Stimulated activated CD4-positive, alpha-beta T cell treated with anti-CD3 and anti-CD28 coated beads, Interleukin-1b, Interleukin-23, amount 100 ng/mL, for 4 hours (primary cell): ENCODE measurements around the gene TRIM10.
"Not testable (repeated sequence)": the region's sequence is repeated elsewhere in the genome, so short reads cannot be mapped to it uniquely, and the experiment has no call there.

Source experiments
- DNase-seq, 2 donors: peaks; one replicate each; pipeline ENCODE4 v3.0.0-alpha.2; 2020; ENCODE audit warnings: low read depth in 2 of 2

TRIM10 gene

DNA sequence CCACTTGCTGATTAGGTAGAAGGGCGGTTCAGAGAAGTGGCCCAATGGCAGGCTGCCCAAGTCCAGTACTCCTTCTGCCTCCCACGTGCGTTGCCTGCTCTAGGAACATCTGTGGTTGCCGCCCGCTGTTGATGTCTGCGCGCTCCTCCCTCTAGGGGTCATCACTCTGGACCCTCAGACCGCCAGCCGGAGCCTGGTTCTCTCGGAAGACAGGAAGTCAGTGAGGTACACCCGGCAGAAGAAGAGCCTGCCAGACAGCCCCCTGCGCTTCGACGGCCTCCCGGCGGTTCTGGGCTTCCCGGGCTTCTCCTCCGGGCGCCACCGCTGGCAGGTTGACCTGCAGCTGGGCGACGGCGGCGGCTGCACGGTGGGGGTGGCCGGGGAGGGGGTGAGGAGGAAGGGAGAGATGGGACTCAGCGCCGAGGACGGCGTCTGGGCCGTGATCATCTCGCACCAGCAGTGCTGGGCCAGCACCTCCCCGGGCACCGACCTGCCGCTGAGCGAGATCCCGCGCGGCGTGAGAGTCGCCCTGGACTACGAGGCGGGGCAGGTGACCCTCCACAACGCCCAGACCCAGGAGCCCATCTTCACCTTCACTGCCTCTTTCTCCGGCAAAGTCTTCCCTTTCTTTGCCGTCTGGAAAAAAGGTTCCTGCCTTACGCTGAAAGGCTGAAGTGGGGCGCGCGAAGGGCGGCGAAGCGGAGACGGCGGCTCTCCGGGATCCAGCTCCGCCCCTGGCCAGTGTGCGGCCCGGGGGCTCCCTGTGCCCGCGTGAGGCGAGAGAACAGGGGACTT is 10.9 kb upstream of the TRIM10 start:
- no peak for DNase-seq

DNA sequence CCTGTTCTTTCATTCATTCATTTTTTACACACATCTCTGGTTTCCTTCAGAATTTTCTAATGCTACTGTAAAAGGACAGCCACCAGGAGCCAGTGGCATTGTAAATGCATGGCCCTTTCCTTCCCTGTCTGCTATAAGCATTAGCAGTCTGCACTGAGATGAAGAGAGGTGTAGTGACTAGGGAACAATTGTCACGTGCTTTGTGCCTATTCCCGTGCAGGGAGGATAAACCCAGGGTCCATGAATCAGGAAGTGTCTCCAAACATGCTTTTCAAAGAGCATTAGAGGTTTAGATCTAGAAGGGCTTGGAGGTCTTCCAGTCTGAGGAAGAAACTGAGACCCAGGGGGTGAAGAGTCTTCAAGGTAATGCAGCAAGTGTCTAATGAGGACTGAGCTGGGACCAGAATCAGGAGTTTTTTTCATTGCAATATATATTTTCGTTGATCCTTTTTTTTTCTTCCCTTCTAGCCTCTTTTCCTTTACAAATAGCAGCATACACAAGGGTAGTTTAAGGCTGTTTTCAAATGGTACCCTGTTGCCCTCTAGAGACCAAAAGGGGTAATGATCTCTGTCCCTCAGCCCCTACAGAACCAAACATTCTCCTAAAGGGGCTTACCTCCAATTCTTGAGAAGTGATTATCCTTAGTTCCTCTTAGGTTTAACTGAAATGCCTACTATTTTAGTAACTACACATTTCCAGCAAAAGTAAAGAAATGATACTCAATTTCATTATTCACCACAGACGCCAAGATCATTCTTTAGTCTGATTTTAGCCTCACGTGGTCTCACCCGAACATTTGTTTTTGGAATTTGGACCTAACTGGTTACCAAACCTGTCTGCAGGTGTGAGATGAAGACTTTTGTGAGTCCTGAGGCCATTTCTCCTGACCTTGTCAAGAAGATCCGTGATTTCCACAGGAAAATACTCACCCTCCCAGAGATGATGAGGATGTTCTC is 8.9 kb upstream of the TRIM10 start:
- peak in 1 of 2 donors; percentile 10 for DNase-seq

DNA sequence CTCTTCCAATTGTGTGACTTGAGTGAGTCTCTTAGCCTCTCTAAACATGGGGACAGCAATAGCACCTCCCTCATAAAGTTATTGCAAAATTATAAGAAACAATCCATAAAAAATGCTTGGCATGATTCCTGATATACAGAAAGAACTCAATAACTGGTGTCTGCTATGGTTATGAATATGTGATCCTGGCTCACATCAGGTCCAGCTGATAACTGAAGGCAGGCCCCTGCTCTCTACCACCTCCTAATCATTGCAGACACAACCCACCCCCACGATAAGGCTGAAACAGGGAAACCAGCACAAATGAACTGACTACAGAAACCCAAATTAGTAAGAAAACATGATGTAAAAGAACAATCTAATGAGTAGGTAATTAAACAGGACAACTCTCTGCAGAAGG is 7.7 kb upstream of the TRIM10 start:
- DNase-seq, result no peak

DNA sequence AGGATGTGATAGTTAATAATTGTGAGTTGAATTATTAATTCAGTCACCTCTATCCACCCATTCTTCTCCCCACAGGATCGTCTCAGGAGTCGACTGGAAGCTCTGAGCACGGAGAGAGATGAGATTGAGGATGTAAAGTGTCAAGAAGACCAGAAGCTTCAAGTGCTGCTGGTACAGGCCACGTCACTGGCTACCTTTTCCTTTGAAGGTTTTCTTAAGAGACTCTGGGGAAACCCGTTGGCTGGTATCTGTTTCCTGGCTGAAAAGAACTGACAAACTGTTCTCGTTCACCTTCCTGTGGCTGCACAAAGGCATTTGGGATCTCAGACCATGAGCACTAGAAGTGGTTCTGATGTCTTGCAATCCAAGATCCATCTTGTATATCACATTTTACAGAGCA is 6.1 kb upstream of the TRIM10 start:
- DNase-seq, result no peak

DNA sequence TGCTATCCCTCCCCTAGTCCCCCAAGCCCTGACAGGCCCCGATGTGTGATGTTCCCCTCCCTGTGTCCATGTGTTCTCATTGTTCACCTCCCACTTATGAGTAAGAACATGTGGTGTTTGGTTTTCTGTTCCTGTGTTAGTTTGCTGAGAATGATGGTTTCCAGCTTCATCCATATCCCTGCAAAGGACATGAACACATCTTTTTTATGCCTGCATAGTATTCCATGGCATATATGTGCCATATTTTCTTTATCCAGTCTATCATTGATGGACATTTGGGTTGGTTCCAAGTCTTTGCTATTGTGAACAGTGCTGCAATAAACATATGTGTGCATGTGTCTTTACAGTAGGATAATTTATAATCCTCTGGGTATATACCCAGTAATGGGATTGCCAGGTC is 4.2 kb upstream of the TRIM10 start:
- DNase-seq, result not testable (repeated sequence)

DNA sequence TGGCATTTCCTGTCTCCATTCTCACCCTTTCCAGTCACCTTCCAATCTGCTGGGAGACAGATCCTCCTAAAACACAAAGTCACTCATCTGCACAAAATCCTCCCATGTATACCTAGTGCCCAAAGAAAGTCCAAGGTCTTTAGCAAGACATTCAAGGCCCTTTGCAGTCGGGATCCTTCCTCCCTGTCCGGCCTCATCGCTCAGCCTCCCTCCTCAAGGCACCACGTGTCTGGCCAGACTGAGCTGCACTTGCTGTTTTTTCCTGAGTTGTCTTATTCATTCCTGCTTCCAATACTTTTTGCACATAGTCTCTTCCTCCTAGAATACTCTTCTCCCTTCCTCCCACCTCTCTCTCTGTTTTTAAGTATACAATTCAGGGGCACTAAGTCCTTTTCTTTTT is 3.7 kb upstream of the TRIM10 start:
- no peak for DNase-seq

DNA sequence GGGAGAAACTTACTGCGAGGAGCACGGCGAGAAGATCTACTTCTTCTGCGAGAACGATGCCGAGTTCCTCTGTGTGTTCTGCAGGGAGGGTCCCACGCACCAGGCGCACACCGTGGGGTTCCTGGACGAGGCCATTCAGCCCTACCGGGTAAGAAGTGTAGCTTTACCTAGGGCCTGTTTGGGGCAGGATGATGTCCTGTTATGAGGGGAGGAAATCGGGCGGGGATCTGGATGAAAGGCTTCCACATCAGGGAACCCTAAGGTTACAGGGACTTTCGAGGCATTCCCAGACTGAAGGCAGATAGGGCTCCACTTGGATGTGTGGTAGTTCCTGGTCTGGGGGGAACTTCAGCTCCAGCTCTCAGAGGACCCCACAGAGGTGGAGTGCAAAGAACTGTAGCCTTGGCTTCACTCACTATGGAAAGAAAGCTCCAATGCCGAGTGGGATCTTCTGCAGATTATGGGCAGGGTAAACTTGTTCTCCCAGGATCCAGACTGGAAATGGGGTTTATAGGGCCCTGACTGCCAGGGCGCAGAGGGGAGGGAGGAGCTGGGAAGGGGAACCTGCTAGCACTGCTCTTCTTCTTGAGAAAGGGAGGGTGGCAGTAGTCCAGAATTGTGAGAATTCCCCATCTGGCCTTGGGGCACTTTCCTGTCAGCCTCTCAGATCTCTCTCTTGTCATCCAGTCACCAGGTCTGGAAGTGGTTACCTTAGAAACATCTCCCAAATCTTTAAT is 3.1 kb upstream of the TRIM10 start:
- no peak for DNase-seq

DNA sequence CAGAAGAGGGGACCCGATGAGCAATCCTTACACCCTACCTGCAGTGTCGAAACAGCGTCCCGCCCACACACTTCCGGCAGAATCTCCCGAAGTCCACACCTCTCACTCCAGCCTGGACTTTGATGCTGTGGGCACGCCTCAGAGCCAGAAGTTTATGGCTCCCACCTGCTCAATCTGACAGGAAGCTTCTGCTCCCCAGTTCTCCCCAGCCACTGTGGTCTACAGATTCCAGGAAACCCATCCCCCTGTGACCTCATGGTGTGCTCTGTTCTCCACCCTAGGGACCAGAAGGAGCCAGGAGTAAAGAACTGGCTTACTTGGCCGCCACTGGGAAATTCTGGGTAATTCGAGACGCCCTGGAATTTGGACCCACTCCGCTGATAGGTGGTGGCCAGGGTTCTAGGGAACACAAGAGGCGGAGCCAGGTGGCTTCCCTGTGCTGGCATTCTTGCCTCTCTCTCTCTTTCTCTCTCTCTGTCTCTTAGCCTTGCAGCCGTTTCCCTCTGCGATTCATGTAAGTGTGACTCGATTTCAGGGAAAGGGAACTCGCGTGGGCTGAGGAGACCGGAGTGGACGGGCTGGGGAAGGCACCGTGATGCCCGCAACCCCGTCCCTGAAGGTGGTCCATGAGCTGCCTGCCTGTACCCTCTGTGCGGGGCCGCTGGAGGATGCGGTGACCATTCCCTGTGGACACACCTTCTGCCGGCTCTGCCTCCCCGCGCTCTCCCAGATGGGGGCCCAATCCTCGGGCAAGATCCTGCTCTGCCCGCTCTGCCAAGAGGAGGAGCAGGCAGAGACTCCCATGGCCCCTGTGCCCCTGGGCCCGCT is 2.3 kb upstream of the TRIM10 start, which contains the start of gene TRIM15:
TRIM15 (plus strand) TSS at position 457 of the 828 bp plus-strand sequence; CDS start at position 596, 139 bp downstream.
- peak; percentile 12 to 42 for DNase-seq

DNA sequence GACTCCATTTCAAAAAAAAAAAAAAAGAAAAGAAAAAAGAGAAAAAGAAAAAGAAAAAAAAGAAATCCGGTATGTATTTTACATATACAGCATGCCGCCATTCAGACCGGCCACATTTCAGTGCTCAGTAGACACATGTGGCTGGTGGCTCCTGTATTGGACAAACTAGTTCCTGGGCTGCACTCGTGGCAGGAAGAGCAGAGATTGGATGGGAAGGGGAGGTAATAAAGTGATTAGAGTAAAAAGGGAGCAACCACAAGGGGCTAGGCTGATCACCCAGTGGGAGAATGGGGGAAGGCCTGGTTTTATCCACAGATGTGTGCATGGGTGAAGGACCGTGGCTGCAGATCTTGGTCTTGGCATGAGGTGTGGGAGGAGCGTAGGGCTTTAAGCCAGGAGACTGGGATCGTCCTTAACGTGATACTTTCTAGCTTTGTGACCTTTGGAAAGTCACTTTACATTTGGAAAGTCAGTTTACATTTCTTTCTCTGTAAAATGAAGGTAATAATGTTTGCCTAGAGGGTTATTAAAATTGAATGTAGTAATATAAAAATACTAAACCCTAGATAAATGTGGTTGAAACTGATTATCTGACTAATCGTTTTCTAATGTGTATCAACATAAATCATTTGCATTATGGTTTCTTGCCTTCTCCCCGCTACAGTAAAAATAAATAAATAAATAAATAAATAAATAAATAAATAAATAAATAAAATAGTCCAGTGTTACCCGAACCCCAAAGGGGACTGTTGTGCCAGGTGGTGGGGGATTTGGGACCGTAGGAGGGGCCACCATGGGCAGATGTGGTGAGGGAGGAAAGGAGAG is 1.5 kb upstream of the TRIM10 start:
- DNase-seq, result no peak

DNA sequence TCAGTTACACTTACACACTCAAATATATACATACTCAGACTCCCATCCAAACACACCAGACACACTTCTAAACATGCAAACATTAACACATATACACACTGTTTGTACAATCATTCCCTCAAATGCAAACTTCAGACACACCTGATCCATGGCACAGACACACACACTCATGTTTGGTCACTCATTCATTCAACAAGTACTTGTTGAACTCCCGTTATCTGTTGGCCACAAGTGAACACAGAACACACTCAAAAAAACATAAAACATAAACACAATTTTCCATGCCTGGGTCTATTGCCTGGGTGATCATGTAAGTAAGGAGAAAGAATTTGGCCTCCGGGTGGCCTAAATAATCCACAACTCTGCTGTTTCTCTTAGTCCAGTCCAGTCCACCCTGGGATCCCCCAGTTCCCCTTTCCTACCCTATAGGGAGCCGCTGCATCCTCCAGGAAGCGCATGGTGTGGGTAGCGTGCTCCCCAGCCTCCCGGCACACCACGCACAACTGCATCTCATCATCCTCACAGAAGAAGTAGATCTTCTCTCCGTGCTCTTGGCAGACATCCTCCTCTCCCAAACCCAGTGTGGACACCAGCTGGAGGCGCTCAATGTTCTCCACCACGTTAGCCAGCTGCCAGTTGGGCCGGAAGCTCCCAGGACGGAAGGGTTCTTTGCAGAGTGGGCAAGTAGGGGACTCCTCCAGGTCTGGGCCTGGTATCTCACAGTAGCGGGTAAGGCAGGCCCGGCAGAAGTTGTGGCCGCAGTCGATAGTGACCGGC is 815 bp downstream of the TRIM10 start:
- no peak for DNase-seq

DNA sequence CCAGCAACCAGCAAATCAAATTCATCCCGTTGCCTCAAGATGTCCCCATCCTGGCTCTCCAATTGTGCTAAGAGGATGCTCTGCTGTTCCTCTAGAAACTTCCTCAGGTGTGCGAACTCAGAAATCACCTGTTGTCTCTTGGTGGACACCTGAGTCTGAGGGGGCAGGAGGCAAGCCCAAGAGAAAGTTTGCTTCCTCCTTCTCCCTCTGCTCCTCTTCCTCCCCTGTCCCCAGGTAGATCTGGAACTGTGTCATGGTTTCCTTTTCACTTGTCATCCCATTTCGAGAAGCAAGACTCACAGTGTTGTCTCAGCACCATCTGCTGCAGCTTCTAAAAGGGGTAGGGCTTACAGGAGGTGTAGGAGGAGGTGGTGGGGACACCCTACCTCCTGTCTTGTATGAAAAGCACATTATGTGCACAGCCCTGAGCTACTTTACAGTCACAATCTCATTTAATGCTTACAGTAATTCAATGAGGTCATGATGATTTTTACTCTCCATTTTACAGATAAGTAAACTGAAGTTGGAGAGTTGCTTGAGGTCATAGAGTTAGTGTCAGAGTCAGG is 2.5 kb downstream of the TRIM10 start:
- no peak for DNase-seq

DNA sequence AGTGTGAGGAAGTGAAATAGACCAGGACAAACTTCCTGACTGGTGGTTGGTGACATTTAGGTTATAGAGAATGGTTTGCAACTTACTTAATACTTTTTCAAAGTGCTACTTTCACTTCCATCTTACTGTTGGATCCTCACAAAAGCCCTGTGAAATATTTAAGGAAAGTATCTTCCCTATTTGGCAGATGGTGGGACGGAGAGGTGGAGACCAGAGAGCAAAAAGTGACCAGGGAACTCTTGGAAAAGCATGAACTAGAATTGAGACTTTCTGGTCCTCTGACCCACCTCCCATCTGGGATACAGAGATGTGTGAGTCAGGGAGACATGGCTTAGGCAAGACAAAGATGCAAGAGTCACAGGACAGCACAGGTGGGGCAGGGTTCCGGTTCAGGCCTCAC is 3.0 kb downstream of the TRIM10 start:
- DNase-seq, result no peak

DNA sequence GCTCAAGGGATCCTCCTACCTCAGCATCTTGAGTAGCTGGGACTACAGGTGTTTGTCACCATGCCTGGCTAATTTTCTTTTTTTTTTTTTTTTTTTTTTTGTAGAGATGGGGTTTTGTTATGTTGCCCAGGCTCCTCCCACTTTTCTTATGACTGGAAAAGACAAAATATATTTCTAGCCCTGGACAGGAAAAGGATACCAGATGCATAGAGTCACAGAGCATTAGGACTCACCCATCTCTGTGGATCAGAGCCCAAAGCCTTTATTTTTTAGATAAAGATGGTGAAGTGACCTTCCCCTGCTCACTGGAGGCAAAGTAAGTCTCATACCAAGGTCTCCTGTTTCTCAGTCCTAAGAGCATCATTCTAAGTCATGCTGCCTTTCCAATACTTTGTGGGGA is 3.4 kb downstream of the TRIM10 start:
- DNase-seq, result no peak

DNA sequence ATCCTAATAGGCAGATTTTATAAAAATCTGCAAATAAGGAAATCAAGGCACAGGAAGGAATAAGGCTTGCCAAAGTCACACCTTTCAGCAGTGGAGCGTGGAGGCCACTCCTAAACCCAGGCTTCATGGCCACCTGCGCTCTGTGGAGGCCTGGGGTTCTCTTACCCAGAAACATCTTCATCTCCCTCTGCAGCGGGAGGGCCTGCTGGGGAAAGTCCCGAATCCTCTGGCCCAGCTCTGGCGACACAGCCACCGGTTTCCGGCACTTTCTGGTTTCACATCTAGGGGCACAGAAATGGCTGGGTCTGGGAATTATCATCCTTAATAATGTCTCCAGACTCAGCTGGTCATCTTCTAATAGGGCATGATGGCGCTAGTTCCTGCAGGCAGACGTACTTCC is 4.2 kb downstream of the TRIM10 start:
- DNase-seq, result no peak

DNA sequence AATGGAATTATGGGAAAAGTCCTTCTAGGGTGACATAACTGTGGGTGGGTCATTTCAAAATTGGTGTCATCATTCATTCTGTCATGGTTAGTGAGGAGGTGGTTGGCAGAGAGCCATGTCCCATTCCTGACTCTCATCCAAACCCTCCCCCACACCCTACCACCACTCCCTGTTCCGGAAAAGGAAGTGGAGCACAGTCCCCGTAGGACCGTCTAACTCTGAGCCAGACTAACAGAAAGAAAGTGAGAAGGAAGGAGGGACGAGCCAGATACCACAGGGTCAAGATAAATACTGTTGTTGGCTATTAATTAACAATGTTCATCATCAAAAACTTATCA is 4.8 kb downstream of the TRIM10 start:
- DNase-seq, result no peak

DNA sequence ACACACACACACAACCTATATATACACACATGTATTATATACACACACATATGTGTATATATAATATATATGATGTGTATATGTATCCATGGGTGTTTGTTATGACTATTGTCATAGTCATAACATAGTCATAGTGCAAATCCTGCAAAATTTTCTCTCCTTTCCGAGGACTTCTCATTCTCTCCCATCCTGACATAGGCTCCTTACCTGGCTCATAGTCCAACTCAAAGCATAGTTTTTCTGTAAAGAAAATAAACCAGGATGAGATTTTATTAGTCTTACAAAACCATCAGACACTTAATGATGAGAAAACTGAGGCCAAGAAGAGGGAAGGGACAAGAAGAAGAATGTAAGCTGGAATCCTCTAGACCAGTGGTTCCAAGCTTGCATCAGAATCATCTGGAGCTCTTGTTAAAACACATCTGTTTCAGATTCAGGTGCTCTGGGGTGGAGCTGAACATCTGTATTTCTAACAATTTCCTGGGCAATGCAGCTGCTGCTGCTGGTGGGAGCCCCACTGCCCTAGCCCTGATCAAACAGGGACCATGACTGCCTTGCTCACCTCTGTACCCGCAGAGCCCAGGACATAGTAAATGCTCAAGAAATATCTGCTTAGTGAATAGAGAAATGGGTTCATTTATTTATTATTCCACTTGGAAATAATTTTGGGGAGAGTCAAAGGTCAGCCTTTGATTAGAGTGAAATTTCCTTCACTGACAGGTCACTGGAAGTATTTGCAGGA is 5.3 kb downstream of the TRIM10 start:
- no peak for DNase-seq

DNA sequence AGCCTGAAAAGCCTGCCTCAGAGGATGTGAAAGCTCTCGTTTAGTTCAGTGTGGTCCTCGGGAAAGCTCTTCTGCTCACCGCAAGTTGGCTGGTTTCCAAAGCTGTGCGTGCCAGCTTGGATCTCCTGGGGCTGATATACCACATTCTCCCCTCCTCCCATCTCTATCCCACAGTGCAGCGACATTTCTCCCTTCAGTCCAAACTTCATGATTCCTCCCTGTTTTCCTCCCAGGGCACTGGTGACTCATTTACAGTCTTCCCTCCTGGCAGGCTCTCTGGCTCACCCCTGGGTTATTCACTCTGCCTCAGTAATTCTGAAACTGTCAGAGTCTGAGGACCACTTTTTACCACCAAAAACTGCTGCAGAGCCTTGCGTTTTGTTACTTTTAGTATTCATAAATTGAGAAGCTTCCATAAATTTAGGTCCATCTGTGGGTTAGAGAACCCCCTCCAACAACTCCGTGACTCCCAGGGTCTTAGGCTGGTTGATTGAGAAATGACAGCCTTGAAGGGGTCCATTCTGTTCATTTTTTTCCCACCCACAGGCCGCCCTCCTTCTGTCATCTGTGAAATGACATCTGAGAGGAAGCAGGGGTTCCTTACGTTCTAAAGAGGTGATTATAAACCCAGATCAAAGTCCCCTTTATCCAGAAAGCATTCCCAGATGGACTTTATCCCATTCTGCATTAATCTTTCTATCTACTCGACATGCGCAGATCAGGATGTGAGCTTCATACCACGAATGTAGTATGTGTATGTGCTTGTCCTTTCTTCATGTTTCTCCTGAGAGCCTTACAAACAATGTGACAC is 6.1 kb downstream of the TRIM10 start:
- no peak for DNase-seq

DNA sequence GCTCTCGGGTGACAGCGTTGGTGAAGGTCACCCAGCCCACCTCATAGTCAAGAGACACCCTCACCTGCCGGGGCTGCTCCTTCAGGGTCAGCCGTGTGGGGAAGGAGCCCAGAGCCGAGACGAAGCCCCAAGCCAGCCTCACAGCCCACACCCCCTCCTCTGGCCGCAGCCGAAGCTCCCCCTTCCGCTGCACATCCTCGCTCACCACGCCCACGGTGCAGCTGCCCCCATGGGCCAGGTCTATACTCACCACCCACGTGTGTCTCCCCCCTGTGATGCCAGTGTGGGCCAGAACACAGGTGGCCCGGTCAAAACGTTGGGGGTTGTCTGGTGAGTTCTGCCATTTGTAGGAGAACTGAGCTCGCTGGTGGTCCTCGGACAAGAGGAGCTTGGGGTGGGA is 7.0 kb downstream of the TRIM10 start:
- no peak for DNase-seq
